Heart right ventricle (tissue), 16 donors: ENCODE data around the gene PCNA. TPM values are rescaled to one million over a fixed set of nuclear protein-coding genes. Genes with fewer than 3 reads are reported as not detected.

ENCODE experiments used
- ATAC-seq, 8 donors: fragments of 200-7000 bp; cut with Tn5 transposase; one replicate each; pipeline ENCODE4 v1.9.1; 2020; ENCODE audit warnings: mild to moderate bottlenecking in 8 of 8, moderate library complexity in 8 of 8, moderate number of reproducible peaks in 1 of 8
- DNase-seq, 2 donors: peaks; one replicate each; pipeline ENCODE4 v3.0.0-alpha.2; 2020
- H3K27ac ChIP-seq, 10 donors: fragments of 200-600 bp; sonication (generic) in 2 of 10; one replicate each; pipeline versions ENCODE4 v1.5.0 to v1.8.0; 2020 to 2022; ENCODE audit warnings: mild to moderate bottlenecking in 3 of 10
- H3K27me3 ChIP-seq, 7 donors: fragments of 200-600 bp; one replicate each; pipeline ENCODE4 v1.8.0; 2021 to 2022; ENCODE audit warnings: mild to moderate bottlenecking in 2 of 7
- H3K36me3 ChIP-seq, 9 donors: fragments of 200-600 bp; sonication (generic) in 1 of 9; one replicate each; pipeline versions ENCODE4 v1.5.0 to v1.8.0; 2020 to 2022; ENCODE audit warnings: mild to moderate bottlenecking in 2 of 9
- H3K4me1 ChIP-seq, 9 donors: fragments of 200-600 bp; sonication (generic) in 1 of 9; one replicate each; pipeline versions ENCODE4 v1.5.0 to v1.8.0; 2020 to 2022; ENCODE audit warnings: mild to moderate bottlenecking in 4 of 9
- H3K4me3 ChIP-seq, 10 donors: fragments of 200-600 bp; sonication (generic) in 2 of 10; one replicate each; pipeline versions ENCODE4 v1.5.0 to v1.8.0; 2020 to 2022; ENCODE audit warnings: mild to moderate bottlenecking in 7 of 10, moderate library complexity in 2 of 10
- H3K9me3 ChIP-seq, 11 donors: fragments of 200-600 bp in 10 of 11; sonication (generic) in 2 of 11; one replicate each; pipeline versions ENCODE4 v1.5.0 to v1.8.0; 2013 to 2022; ENCODE audit warnings: mild to moderate bottlenecking in 2 of 11, control low read depth in 1 of 11, moderate library complexity in 1 of 11
- WGBS, 2 donors: extraction: QIAGEN DNeasy Blood & Tissue Kit; methylation state at CpG; one replicate each; pipeline ENCODE4 v1.1.7; 2013; ENCODE audit warnings: inconsistent platforms in 1 of 2; 5-methylcytosine and 5-hydroxymethylcytosine counted together
- intact Hi-C, 10 donors: fragments of 100-400 bp; cut with DNase I; formaldehyde crosslinking; loops; one replicate each; pipeline versions ENCODE4 v1.11.1 to v1.14.2; 2022
- polyA plus RNA-seq, 2 donors: library from polyadenylated mRNA; stranded (reverse); fragments of 200-250 nt; gene quantifications; one replicate each; pipeline ENCODE4 v1.2.3, GENCODE V29; 2013
- total RNA-seq, 10 donors: library from RNA; stranded (reverse); fragmentation: NEBNext Ultra II Directional in 3 of 10; extraction: Animal tissue kit (Norgen Biotek cat#: 25700) in 3 of 10; gene quantifications; one replicate each; pipeline versions ENCODE4 v1.2.1 to v1.2.4, GENCODE V29; 2021 to 2023
- TF ChIP-seq, protein P1 (sequence below), 9 donors: fragments of 200-600 bp; sonication (generic) in 2 of 9; IDR thresholded peaks; one replicate each; pipeline versions ENCODE4 v1.5.0 to v1.8.0; 2021 to 2022; ENCODE audit warnings: antibody characterized with exemption in 9 of 9, mild to moderate bottlenecking in 5 of 9, moderate library complexity in 1 of 9
- donor health status: Arrhythmogenic right ventricular cardiomyopathy.
- donor health status: ischemic (EF 13 %, LVEDD 7.1; RV severe dilation, severe dysfunction).
- donor health status: healthy with polysubstance abuse.
- donor health status: DM: no; HTN: yes; CAD: no.
- donor health status: DM: no; HTN: no; CAD: no.
- donor health status: ischemic (EF 25% LVEDD 6.9; RV normal size, moderate dysfunction).
- donor health status: ischemic (EF 25% LVEDD 5.7; RV mildly dilated, moderate dysfunction).
- donor health status: healthy.
- donor health status: DM: yes; HTN: yes; CAD: no.
- donor health status: Ischemic cardiomyopathy.
- donor health status: ischemic (EF 35%, LVEDD 5.7; RV mildly dilated, moderate dysfunction).
- donor health status: nonischemic (EF 11% LVEDD 7.7; RV severe dilation, severe dysfunction).
- donor health status: DM: yes; HTN: yes; CAD: no.
- donor health status: PGD.
- donor health status: ischemic (EF 29% LVEDD 5.4; RV normal size, mild dysfunction).
- donor health status: nonischemic (EF 23%, LVEDD 6.1; RV moderate dilation, normal function).

Gene PCNA
- total and polyA plus RNA-seq, 12 donors = 11.6 to 39.1 (median 21.4) TPM

DNA sequence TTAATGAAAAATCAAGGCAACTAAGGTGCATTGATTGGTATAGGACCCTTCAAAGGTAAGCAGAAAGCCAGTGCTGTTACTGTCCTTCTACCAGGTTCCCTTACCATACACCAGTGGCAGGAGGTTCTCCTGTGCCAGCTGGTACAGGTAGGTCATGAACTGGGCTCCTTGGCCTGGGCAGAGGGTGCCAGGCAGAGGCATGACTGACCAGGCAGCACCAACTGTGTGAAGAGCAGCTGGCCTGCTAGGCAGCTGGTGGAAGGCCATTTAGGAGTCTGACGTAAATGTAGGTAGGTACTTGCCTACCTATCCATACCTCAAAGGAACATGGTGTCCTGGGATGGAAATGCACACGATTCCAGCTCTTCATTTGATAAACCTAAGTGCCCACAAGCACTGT, 23.3 kb downstream of the PCNA start:
- Histone ChIP-seq H3K9me3 (no peaks in the 10 kb centered on the region), H3K4me3 (no peak overlapping the region), H3K27ac (no peak overlapping the region), H3K4me1 (peaks cover 0 to 6% (median 0%) of the 10 kb centered on the region in 9 donors), H3K27me3 (no peaks in the 10 kb centered on the region), H3K36me3 (peaks cover 0 to 72% (median 20%) of the 10 kb centered on the region in 9 donors)
- DNase-seq (no peak), ATAC-seq (peak in 2 of 8 donors; percentile 46 to 50)
- TF ChIP-seq, protein P1, sequence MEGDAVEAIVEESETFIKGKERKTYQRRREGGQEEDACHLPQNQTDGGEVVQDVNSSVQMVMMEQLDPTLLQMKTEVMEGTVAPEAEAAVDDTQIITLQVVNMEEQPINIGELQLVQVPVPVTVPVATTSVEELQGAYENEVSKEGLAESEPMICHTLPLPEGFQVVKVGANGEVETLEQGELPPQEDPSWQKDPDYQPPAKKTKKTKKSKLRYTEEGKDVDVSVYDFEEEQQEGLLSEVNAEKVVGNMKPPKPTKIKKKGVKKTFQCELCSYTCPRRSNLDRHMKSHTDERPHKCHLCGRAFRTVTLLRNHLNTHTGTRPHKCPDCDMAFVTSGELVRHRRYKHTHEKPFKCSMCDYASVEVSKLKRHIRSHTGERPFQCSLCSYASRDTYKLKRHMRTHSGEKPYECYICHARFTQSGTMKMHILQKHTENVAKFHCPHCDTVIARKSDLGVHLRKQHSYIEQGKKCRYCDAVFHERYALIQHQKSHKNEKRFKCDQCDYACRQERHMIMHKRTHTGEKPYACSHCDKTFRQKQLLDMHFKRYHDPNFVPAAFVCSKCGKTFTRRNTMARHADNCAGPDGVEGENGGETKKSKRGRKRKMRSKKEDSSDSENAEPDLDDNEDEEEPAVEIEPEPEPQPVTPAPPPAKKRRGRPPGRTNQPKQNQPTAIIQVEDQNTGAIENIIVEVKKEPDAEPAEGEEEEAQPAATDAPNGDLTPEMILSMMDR (IDR thresholded peaks at IDR 0.05) = no peak
- intact Hi-C loops = loop anchor here in 3 of 10 donors (5.0 to 10.0 kb wide), 3 partner anchors 92 to 489 kb away; partner anchors contain the start of gene SLC23A2 (in 1 of the 3)
- WGBS, 2 donors = 91 to 96% methylated on average over 2 of the region's 2 CpGs

DNA sequence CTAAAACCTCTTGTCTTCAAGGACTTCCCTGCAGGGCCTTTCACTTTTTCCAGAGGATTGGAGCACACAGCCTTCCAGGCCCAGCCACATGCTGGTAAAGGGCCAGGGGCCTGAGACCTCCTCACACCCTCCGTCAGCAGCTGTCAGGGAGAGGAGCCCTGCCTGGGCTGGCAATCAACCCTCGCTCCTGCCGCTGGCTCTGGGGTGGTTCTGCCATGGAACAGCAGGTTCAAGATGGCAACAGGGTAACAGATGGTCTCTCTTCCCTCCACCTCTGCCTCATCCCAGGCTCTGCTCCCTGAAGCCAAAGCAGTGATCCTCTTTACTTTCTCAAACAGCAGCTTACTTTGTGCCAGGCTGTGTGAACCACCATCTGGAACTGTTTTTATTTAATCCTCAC, 23.8 kb downstream of the PCNA start:
- TF ChIP-seq, protein P1 (IDR thresholded peaks at IDR 0.05) = no peak
- H3K4me1 ChIP-seq = peaks cover 0 to 8% (median 0%) of the 10 kb centered on the region in 9 donors
- WGBS, 2 donors = 88 to 98% methylated on average over 3 of the region's 3 CpGs
- H3K9me3 ChIP-seq = no peaks in the 10 kb centered on the region
- H3K27me3 ChIP-seq = no peaks in the 10 kb centered on the region
- no peak overlapping the region for H3K27ac ChIP-seq
- ATAC-seq = no peak
- no peak overlapping the region for H3K4me3 ChIP-seq
- intact Hi-C loops = loop anchor here in 3 of 10 donors (5.0 to 10.0 kb wide), 3 partner anchors 91 to 489 kb away; partner anchors contain the start of gene SLC23A2 (in 1 of the 3)
- H3K36me3 ChIP-seq = peaks cover 0 to 69% (median 15%) of the 10 kb centered on the region in 9 donors
- no peak for DNase-seq

DNA sequence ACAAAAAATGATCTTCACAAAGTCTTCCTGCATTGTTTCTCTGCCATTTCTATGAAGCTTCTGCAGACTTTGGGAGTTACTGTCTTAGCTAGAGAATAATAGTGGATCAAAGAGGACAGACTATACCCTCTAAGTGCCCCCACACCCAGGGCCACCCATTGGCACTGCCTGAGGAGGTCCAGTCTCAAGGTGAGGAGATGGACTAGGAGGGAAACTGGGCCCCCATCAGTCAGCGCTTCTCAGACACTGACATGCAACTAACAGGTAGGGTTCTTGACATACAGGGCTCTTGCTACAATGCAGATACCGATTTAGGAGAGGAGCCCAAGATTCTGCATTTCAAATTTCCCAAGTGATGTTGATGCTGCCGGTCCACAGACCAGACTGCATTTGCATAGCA, 24.3 kb downstream of the PCNA start:
- Histone ChIP-seq H3K27ac (no peak overlapping the region), H3K36me3 (peaks cover 0 to 64% (median 12%) of the 10 kb centered on the region in 9 donors), H3K9me3 (no peaks in the 10 kb centered on the region), H3K4me1 (peaks cover 0 to 8% (median 0%) of the 10 kb centered on the region in 9 donors), H3K4me3 (no peak overlapping the region), H3K27me3 (no peaks in the 10 kb centered on the region)
- TF ChIP-seq, protein P1 (IDR thresholded peaks at IDR 0.05) = no peak
- WGBS, 2 donors = 87 to 89% methylated on average over 3 of the region's 3 CpGs
- ATAC-seq = no peak
- intact Hi-C loops = loop anchor here in 3 of 10 donors (5.0 to 10.0 kb wide), 3 partner anchors 91 to 488 kb away; partner anchors contain the start of gene SLC23A2 (in 1 of the 3)
- DNase-seq = no peak

DNA sequence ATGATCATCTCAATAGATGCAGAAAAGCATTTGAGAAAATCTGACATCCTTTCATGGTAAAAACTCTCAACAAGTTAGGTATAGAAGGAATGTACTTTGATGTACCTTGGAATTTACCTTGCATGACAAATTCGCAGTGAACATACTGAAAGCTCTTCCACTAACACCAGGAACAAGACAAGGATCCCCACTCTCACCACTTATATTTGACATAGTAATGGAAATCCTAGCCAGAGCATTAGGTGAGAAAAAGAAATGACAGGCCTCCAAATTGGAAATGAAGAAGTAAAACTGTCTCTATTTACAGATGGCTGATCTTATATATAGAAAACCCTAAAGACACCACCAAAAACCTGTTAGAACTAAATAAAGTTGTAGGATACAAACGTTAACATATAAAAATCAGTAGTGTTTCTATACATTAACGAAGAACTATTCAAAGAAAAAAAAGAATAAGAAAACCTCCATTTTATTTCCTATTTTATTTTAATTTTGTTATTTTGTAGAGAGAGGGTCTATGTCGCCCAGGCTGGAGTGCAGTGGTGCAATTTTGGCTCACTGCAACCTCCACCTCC, 26.9 kb downstream of the PCNA start:
- TF ChIP-seq, protein P1 (IDR thresholded peaks at IDR 0.05) = no peak
- intact Hi-C loops = loop anchor here in 4 of 10 donors (1.0 to 10.0 kb wide), 3 partner anchors 25 to 138 kb away; partner anchors contain the start of gene SLC23A2 (in 1 of the 4)

More for the DNA sequence above, 26.9 kb downstream of the PCNA start:
- ATAC-seq (no peak), DNase-seq (no peak)
- Histone ChIP-seq H3K9me3 (no peaks in the 10 kb centered on the region), H3K4me1 (peaks cover 0 to 22% (median 5%) of the 10 kb centered on the region in 9 donors), H3K27ac (no peak overlapping the region), H3K36me3 (peaks cover 0 to 38% (median 3%) of the 10 kb centered on the region in 9 donors), H3K27me3 (no peaks in the 10 kb centered on the region), H3K4me3 (no peak overlapping the region)
- WGBS, 2 donors = 83 to 95% methylated on average over 4 of the region's 4 CpGs
